ENCODE data around the gene IFNAR2.

DNA sequence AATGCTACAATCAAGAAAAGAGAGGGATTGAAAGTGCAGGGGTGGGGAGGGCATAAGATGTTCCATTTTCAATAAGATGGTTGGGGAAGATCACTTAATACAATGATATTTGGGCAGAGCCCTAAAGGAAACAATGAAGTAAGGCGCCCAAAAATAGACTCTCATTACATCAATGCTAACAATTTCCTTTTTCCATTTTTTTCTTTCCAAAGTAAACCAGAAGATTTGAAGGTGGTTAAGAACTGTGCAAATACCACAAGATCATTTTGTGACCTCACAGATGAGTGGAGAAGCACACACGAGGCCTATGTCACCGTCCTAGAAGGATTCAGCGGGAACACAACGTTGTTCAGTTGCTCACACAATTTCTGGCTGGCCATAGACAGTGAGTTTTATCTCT is 16.8 kb downstream of the IFNAR2 start:
- TF ChIP-seq, protein P1, sequence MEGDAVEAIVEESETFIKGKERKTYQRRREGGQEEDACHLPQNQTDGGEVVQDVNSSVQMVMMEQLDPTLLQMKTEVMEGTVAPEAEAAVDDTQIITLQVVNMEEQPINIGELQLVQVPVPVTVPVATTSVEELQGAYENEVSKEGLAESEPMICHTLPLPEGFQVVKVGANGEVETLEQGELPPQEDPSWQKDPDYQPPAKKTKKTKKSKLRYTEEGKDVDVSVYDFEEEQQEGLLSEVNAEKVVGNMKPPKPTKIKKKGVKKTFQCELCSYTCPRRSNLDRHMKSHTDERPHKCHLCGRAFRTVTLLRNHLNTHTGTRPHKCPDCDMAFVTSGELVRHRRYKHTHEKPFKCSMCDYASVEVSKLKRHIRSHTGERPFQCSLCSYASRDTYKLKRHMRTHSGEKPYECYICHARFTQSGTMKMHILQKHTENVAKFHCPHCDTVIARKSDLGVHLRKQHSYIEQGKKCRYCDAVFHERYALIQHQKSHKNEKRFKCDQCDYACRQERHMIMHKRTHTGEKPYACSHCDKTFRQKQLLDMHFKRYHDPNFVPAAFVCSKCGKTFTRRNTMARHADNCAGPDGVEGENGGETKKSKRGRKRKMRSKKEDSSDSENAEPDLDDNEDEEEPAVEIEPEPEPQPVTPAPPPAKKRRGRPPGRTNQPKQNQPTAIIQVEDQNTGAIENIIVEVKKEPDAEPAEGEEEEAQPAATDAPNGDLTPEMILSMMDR (IDR thresholded peaks at IDR 0.05) = no peak
- TF ChIP-seq POLR2A (IDR thresholded peaks at IDR 0.05) (no peak), EP300 (IDR thresholded peaks at IDR 0.05; ENCODE audit: low read depth) (no peak)

All from transverse colon (tissue), 3 donors.